Neuron (in vitro differentiated cells): ENCODE measurements around the gene ATP13A3.
"Not testable (repeated sequence)": the region's sequence is repeated elsewhere in the genome, so short reads cannot be mapped to it uniquely, and the experiment has no call there.

Experiments
- H2AFZ ChIP-seq: one replicate; pipeline ENCODE4 v1.6.1; 2013; ENCODE audit warnings: low read depth, mild to moderate bottlenecking, inconsistent platforms, low read length, moderate library complexity
- H3K27me3 ChIP-seq: one replicate; pipeline ENCODE4 v1.6.1; 2013; ENCODE audit warnings: low read length; ENCODE audit not compliant: insufficient read depth
- H3K36me3 ChIP-seq: one replicate; pipeline ENCODE4 v1.6.1; 2013; ENCODE audit warnings: low read length; ENCODE audit not compliant: insufficient read depth
- H3K4me1 ChIP-seq: one replicate; pipeline ENCODE4 v1.6.1; 2013; ENCODE audit warnings: low read length; ENCODE audit not compliant: insufficient read depth
- H3K4me3 ChIP-seq: 2 replicates; pipeline ENCODE4 v1.5.1; 2013; ENCODE audit warnings: mild to moderate bottlenecking, low read length, moderate library complexity
- H3K9me3 ChIP-seq: one replicate; pipeline ENCODE4 v1.6.1; 2013; ENCODE audit warnings: low read length

Gene ATP13A3

DNA sequence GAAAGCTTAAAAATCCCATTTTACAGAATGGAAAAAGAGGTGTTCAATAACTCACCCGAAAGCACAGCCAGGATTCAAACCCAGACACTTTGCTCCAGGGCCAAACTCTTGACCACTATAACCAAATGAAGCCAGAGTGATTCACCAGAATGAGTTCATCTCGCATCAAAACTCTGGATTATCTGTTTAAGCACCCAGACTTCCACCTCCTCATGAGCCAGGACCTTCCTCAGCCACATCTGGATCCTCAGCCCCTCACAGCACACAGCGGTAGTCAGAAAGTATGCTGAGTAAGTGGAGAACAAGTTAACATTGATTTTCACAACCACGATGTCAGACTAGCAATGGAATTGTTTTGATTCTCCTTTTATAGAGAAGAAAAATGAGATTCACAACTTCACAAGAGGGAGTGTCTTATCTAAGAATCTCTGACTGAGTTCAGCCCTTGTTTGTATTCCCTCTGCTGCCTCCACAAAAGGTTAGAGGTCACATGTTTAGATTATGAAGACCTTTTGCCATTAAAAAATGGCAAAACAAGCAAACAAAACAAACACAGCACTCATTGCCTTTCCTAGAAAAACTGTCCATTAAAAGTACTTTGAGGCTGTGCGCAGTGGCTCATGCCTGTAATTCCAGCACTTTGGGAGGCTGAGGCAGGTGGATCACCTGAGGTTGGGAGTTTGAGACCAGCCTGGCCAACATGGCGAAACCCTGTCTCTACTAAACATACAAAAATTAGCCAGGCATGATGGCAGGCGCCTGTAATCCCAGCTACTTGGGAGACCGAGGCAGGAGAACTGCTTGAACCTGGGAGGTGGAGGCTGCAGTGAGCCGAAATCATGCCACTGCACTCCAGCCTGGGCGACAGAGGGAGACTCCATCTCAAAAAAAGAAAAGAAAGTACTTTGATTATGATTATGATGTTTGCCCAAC is 7.5 kb upstream of the ATP13A3 start:
- not testable (repeated sequence) for H3K9me3 ChIP-seq, H3K4me1 ChIP-seq, H3K36me3 ChIP-seq, H2AFZ ChIP-seq, H3K4me3 ChIP-seq, H3K27me3 ChIP-seq

DNA sequence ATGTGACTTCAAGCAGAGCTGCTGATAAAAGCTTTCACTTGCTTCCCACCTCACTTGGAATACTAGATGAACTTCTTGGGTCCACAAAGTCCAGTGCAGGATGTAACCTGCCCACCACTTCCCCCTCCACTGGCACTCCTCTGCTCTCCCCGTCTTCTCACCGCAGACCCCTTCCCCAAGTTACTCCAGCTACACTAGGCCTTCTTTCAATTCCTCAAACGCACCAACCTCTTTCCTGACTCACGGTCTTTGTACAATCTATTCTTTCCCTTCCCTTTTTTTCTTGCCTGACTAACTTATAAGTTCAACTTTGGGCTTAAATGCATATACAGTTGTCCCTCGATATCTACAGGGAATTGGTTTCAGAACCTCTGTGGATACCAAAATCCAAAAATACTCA is 5.2 kb upstream of the ATP13A3 start:
- Histone ChIP-seq H3K4me3 (no peak overlapping the region), H2AFZ (no peak overlapping the region), H3K36me3 (no peaks in the 10 kb centered on the region), H3K27me3 (no peaks in the 10 kb centered on the region), H3K9me3 (no peaks in the 10 kb centered on the region), H3K4me1 (no peaks in the 10 kb centered on the region)

DNA sequence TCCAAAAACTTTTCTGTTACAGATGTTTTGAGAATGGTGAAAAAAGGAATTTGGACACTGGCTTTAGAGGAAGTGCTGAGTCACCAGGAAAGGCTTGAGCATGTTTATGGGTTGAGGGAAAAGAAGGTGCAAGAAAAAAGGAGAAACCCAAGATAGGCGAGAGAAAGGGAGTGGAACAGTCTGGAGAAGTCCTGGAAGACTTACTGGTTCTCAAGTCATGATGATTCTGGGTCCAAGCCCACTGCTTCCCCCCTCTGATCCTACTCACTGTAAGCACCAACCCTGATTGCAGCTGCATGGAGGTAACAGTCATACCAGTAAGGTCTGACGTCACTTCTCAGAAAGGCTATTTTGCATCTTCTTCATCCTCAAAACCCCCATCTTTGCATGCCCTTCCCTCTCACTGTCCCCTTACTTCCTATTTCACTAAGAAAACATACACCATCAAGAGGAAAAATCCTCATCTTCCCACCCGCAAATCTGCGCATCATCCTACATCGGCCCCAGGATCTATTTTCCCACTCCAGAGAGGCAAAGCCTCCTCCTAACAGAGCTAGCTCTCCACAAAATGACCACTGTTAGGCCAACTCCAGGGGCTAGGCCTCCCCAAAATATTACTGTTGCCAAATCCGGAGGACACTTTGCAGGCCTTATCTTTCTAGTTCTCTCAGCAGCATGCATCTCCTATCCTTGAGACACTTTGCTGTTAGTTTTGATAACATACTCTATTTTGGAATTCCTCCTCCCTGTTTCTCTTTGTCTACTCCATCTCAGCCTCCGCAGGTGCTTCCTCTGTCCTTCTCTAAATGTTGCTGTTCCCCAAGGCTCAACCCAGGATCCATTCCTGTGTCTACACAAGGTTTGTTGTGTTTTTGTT is 3.2 kb upstream of the ATP13A3 start:
- Histone ChIP-seq H2AFZ (no peak overlapping the region), H3K4me1 (peaks cover 9% of the 10 kb centered on the region), H3K27me3 (no peaks in the 10 kb centered on the region), H3K36me3 (no peaks in the 10 kb centered on the region), H3K4me3 (no peak overlapping the region), H3K9me3 (no peaks in the 10 kb centered on the region)

DNA sequence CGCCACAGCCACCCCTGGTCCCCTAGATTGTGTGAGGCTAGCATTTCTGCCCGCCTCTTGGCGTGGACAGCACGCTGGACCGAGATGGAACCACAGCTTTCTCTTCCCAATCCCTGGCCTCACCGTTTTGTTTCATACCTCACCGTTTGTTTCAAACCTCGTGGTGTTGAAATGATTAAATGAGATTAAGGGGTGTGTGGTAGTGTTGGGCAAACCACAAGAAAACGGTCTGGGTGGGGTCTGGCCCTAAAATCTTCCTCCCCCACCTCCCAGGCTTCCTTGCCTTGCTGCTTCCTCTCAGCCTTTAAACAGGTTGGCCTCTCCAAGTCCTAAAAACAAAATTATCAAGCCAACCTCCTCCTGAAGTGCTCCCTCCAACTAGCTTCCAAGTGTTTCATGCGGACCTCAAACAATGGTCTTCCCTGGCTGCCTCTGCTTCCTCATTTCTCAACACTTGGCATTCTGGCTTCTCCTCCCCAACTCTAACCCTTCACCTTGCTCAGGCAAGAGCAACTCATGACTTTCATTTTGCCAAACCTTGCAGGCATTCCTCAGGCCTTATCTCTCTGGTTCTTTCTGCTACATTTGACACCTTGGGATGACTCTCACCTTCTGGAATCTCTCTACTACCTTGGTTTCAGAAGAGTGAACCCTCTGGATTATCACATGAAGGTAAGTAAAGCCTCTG is 1.4 kb upstream of the ATP13A3 start:
- H2AFZ ChIP-seq: no peak overlapping the region
- no peaks in the 10 kb centered on the region for H3K27me3 ChIP-seq
- peaks cover 4% of the 10 kb centered on the region for H3K36me3 ChIP-seq
- peaks cover 10% of the 10 kb centered on the region for H3K4me1 ChIP-seq
- no peak overlapping the region for H3K4me3 ChIP-seq
- H3K9me3 ChIP-seq: no peaks in the 10 kb centered on the region

DNA sequence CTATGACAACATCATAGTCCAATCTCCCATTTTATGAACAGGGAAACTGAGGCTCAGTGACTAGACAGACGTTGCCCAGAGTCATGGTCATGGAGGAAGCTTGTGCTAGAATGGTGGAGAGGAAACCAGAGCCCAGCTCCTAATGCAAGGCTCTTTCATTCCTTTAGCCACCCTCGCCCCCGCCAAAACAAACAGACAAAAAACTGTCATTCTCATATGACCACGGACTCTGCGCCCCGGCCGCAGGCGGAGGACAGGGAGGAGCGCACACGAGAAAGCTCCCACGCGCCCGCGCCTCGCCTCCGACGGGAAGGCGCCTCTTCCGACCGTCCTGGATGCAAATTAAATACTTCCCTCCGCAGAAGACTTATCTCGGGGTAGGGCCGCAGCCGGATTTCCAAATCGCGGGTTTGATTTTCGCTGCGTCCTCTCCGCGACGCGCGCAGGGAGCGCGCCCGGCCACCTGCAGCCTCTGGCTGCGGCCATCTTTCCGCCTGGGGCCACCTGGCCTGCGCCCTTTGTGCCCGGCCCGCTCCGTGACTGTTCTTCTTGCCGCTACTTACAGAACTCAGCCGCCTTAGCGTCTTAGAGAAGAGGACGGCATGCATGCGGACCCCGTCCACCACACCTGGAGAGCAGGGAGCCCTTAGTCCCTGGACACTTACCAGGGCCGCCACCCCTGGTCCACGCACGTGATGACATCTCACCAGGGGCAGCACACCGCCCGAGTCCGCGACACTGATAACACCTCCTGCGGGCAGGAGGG is 670 bp upstream of the ATP13A3 start:
- peak overlapping the region; percentile 11 for H2AFZ ChIP-seq
- peak overlapping the region; percentile 56 for H3K4me3 ChIP-seq
- no peaks in the 10 kb centered on the region for H3K9me3 ChIP-seq
- peaks cover 10% of the 10 kb centered on the region for H3K4me1 ChIP-seq
- H3K27me3 ChIP-seq: no peaks in the 10 kb centered on the region
- peaks cover 4% of the 10 kb centered on the region for H3K36me3 ChIP-seq

DNA sequence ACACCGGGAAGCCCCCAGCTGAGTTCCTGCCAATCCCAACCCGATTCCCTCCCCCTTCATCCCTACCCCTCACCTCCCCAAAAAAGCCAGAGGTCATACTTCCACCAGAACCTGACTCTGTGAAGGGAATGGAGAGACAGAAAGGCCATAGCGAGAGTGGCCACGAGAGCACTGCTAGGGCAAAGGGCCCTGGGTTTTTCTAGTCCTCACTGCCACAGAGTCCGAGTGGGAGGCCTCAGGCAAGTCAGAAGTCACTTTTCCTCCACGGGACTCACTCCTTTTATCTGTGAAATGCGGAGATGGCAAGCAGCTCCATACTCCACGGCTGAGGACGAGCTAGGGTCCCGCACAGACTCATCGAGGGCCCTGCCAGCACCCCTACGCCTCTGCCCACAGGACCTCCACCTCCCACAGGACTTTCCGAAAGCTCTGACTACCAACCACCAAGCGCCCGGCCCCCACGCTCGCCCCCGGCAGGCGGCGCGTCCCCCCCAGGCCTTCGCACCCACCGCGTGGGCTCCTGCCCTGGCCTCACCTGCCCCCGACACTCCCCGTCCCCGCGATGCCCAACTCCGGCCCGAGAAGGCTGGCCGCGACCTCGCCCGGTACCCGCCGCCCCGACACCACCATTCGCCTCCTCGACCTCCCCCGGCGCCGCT is 792 bp downstream of the ATP13A3 start:
- Histone ChIP-seq H3K9me3 (no peaks in the 10 kb centered on the region), H3K36me3 (peaks cover 4% of the 10 kb centered on the region), H3K4me3 (peak overlapping the region; percentile 60), H3K4me1 (peaks cover 10% of the 10 kb centered on the region), H3K27me3 (no peaks in the 10 kb centered on the region), H2AFZ (no peak overlapping the region)

DNA sequence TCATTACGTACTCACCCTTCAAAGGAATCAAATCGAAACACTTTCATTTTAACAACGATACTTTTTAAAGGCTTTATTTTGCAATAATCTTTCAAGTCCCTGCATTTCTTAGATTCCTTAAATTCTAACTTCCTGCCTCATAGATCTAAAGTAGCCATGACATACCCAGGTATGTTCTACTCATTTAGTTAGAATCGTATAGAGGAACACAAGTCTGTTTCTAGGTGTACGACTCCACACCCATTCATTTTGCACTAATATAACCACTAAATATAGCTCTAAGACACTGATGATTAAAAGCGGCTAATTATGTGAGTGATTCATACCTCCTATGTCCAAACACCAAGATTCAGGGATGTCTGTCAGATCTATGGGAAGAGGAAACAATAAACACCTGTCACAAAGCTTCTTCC is 1.3 kb downstream of the ATP13A3 start:
- Histone ChIP-seq H3K9me3 (no peaks in the 10 kb centered on the region), H3K36me3 (peaks cover 4% of the 10 kb centered on the region), H3K4me3 (peak overlapping the region; percentile 60), H2AFZ (no peak overlapping the region), H3K27me3 (no peaks in the 10 kb centered on the region), H3K4me1 (peaks cover 10% of the 10 kb centered on the region)

DNA sequence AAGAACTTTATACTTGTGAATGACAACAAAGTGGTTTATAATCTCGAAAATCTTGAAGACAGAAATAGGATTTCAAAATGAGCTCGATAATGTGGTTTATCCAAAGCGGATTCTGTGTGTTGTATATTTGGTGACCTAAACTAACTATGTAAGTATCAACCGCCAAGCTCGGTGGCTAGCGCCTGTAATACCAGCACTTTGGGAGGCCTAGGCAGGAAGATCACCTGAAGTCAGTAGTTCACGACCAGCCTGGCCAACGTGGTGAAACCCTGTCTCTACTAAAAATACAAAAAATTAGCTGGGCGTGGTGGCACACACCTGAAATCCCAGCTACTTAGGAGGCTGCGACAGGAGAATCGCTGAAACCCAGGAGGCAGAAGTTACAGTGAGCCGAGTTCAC is 2.2 kb downstream of the ATP13A3 start:
- Histone ChIP-seq H3K4me3 (no peak overlapping the region), H2AFZ (no peak overlapping the region), H3K9me3 (no peaks in the 10 kb centered on the region), H3K27me3 (no peaks in the 10 kb centered on the region), H3K4me1 (peaks cover 10% of the 10 kb centered on the region), H3K36me3 (peaks cover 4% of the 10 kb centered on the region)

DNA sequence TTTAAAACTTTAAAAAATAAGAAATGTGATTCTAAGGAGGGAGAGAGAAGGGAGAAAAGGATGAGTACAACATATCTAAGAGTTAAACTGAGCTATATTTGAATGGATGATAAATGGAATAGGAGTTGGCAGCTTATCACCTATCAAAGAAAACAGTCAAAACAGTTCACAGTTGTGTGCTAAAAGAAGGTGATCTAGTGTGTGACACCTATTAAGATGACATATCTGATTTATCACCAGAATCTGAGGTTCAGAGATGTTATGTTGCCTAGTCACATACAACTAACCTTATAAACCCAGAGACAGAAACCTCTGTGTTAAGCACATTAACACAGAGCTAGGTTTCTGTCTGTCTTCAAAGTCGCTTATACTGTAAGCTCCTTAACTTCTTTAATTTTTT is 3.0 kb downstream of the ATP13A3 start:
- H2AFZ ChIP-seq: no peak overlapping the region
- no peak overlapping the region for H3K4me3 ChIP-seq
- no peaks in the 10 kb centered on the region for H3K27me3 ChIP-seq
- H3K4me1 ChIP-seq: peaks cover 10% of the 10 kb centered on the region
- H3K36me3 ChIP-seq: peaks cover 6% of the 10 kb centered on the region
- H3K9me3 ChIP-seq: no peaks in the 10 kb centered on the region

DNA sequence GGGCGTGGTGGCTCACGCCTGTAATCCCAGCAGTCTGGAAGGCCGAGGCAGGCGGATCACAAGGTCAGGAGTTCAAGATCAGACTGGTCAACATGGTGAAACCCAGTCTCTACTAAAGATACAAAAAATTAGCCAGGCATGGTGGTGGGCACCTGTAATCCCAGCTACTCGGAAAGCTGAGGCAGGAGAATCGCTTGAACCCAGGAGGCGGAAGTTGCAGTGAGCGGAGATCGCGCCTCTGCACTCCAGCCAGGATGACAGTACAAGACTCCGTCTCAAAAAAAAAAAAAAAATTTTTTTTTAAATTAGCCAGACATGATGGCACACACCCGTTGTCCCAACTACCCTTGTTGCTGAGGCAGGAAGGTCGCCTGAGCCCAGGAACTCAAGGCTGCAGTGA is 4.0 kb downstream of the ATP13A3 start:
- H2AFZ ChIP-seq, H3K4me1 ChIP-seq, H3K27me3 ChIP-seq, H3K9me3 ChIP-seq, H3K4me3 ChIP-seq: not testable (repeated sequence)
- peaks cover 12% of the 10 kb centered on the region for H3K36me3 ChIP-seq

DNA sequence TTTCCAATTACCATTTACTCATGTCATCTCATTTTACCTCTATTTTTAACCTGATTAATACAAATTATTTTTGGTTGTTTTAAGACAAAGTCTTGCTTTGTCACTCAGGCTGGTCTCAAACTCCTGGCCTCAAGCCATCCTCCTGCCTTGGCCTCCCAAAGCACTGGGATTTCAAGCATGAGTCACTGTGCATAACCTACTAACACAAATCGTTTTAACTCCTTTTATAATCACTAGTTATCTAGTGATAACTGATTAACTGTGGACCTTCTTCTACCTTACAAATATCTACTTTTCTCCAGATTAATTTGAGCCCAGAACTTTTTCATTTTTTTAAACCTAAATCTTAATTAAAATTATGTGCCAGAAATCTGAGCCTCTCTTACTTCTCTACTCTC is 4.6 kb downstream of the ATP13A3 start:
- no peaks in the 10 kb centered on the region for H3K27me3 ChIP-seq
- no peak overlapping the region for H2AFZ ChIP-seq
- H3K4me3 ChIP-seq: no peak overlapping the region
- H3K36me3 ChIP-seq: peaks cover 12% of the 10 kb centered on the region
- peaks cover 10% of the 10 kb centered on the region for H3K4me1 ChIP-seq
- H3K9me3 ChIP-seq: no peaks in the 10 kb centered on the region
